ENCODE data around the gene DOCK1.
"Not testable (repeated sequence)": the region's sequence is repeated elsewhere in the genome, so short reads cannot be mapped to it uniquely, and the experiment has no call there.

The DOCK1 gene

GRCh38 chr10:126924915-126925300, 19.7 kb downstream of the DOCK1 start:
- no peak for DNase-seq (ENCODE audit: low read depth in 2 of 2)

- no peak for DNase-seq (ENCODE audit: low read depth in 2 of 2)
Measured at GRCh38 chr10:126926568-126926967, 21.3 kb downstream of the DOCK1 start.

DNA sequence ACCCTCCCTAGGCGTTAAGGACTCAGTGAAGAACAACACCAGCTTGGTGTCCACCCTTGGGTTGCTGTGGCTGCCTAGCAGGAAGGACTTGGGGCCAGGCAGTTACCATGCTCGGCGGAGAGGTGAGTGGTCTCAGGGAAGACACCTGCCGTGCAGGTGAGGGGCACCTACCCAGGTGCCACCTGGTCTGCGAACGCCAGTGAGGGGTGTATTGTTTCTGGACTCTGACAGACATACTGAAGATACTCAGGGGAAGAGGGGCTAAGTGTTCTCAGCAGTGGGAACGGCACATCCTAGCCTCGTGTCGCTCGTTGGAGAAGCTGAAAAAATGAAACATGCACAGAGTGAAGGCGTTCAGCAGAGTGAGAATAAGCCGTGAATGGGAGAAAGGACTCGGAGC, 22.6 kb downstream of the DOCK1 start:
- DNase-seq (ENCODE audit: low read depth in 2 of 2): no peak

DNA sequence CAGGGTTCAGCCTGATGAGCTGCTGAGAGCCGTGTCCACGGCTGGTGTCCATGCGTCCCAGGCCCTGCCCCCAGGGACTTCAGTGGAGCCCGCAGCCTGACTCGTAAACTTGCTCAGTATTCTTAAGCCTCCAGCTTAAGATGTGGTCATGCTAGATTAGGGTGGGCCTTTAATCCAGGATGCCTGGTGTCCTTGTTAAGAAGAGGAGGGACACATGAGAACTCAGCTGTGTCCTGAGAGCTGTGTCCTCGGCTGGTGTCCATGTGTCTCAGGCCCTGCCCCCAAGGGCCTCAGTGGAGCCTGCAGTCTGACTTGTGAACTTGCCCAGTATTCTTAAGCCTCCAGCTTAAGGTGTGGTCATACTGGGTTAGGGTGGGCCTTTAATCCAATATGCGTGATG, 23.0 kb downstream of the DOCK1 start:
- no peak for DNase-seq (ENCODE audit: low read depth in 2 of 2)

DNA sequence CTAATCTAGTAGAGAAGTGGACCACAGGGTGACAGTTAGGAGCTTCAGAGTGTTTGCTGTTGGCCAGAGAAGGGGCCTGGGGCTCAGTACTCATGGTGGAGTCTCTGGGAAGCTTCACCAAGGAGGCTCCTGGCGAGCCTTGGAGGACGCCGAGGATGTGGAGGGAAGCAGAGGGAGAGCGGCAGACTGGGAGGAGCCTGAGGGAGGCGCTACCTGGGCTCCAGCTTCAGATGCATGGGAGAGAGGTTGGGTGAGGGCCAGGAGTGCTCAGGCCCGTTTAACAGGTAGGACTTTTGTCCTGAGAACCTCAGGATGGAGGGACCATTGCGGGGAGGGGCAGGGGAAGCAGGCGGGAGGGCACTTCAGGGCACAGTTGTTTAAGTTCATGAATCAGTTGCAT, 24.2 kb downstream of the DOCK1 start:
- DNase-seq (ENCODE audit: low read depth in 2 of 2): no peak

DNA sequence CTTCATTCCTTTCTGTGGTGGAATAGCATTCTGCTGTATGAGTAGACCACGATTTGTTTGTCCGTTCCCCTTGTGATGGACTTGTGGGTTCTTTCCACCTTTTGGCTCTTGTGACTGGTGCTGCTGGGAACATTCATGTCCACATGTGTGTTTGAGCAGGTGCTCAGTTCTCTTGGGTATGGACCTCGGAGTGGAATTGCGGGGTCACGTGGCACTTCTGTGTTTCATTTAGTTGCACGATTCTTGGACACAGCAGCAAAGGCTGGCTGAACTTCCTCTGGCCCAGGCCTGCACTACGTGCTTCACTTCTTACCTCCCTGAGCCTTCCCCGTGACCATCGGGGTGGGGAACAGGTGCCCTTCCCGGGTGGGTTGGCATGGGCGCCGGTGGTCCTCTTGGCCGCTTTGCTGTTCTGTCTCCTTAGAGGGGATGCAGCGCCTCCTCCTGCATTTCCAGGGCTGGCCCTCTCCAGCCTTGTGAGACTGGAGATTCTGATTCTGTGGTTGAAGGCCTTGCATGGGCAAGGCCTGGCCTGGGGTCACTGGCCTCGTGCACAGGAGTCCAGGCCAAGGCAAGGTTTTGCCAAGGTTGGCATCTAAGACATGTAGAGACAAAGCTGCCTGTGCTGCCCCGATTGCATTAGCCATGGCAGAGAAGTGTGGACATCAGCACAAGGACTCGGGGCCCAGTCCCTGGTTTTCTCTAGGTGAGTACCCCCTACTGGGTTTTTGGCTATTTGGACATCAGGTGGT, 25.1 kb downstream of the DOCK1 start:
- DNase-seq (ENCODE audit: low read depth in 2 of 2): no peak

DNA sequence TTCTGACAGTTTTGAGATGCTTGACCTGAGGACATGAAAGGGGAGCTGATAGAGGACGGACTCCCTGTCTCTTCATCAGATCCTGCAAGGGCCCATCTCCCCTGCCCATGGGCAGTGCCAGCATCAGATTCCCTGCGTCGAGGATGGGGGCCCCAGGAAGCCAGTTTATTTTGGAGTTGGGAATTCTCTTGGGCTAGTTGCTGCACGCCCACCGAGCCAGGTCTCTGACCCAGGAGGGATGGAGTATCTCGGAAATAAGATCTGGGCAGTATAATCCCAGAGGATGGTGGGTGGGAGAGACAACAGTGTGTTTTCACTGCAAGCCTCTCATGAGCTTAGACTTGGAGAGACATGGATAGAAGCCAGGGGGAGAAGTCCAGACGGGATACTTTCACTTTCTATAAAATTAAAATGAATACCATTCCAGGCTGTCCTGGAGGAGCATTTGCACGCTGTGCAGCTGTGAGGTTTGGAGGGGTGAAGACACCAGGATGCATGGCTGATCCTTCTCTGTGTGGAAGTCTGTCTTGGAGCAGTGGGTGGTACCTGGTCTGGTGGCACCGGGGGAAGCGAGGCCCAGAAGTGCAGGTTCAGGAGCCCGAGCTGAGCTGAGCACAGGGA, 25.8 kb downstream of the DOCK1 start:
- DNase-seq (ENCODE audit: low read depth in 2 of 2): no peak

DNA sequence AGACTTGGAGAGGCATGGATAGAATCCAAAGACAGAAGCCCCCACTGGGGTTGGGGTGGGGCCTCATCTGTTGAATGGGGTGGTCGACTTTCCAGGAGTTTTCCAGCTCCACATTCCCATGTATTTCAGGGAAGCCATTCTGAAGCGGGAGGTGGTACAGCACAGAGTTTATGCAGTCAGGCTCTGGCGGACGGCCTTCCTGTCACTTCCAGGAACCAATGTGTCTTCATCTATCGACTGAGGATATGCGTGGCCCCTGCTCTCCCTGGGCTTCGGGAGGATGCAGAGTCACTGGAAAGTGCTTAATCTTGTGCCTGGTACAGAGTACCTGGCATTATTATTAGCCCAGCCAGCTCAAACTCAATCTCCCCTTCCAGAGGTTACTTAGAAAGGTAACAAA, 26.3 kb downstream of the DOCK1 start:
- DNase-seq (ENCODE audit: low read depth in 2 of 2): no peak

GRCh38 chr10:126932516-126932915, 27.3 kb downstream of the DOCK1 start:
- DNase-seq (ENCODE audit: low read depth in 2 of 2): no peak

DNA sequence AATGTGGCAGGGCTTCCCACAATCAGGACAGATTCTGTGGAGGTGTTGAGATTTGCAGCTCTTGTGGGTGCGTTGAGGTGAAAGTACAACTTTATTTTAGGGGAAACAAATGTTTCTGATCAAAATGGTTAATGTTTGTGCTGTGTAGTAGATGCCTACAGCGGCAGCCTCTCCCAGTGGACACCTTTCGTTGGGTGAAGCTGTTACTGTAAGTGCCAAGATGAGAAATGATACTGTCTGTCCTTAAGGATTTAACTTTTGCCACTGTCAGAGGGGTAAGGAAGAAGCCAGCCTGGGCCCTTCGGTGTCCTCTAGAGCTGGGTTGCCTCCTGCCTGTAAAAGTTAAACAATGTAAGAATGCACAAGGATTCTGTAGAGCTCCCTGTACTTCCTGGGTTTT, 27.9 kb downstream of the DOCK1 start:
- no peak for DNase-seq (ENCODE audit: low read depth in 2 of 2)

- no peak for DNase-seq (ENCODE audit: low read depth in 2 of 2)
Measured at GRCh38 chr10:126935263-126935946, 30.2 kb downstream of the DOCK1 start.

DNA sequence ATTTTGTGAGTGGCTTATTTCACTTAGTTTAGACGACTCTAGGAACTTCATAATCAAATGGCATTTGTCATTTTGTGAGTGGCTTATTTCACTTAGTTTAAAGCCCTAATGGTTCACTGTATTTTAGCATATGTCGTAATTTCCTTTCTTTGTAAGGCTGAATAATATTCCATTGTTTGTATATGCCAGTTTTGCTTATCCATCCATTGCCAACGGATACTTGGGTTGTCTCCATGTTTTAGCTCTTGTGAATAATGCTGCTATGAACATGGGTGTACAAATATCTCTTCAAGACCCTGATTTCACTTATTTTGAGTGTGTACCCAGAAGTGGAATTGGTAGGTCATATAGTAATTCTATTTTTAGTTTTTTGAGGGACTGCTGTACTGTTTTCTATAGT, 31.8 kb downstream of the DOCK1 start:
- no peak for DNase-seq (ENCODE audit: low read depth in 2 of 2)

DNA sequence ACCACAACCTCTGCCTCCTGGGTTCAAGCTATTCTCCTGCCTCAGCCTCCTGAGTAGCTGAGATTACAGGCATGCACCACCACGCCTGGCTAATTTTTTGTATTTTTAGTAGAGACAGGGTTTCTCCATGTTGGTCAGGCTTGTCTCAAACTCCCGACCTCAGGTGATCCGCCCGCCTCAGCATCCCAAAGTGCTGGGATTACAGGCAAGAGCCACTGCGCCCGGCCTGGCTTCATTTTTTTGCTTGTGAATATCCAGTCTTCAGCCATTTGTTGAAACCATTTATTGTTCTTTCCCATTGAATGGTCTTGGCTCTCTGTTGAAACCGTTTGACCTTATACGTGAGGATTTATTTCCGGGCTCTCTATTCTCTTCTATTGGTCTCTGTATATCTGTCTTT, 32.9 kb downstream of the DOCK1 start:
- not testable (repeated sequence) for DNase-seq (ENCODE audit: low read depth in 2 of 2)

DNA sequence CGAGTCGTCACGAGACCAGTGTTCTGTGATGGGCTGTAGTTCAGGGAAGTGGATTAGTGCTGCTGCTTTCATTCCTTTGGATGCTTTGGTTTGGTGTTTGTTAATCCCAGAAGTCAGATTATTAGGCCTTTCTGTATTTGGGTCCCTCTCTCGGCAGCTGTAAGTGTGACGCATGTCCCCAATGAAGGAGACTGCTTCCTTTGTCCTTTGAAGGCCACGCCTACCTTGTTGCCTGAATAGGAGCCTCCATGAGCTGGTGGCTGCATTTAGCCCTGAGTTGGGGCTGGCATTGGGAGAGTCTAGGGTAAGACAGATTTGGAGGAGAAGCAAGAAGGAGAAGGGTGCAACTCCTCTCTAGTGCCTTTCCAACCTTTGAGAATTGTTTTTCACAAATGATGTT, 34.5 kb downstream of the DOCK1 start:
- DNase-seq (ENCODE audit: low read depth in 2 of 2): no peak

- no peak for DNase-seq (ENCODE audit: low read depth in 2 of 2)
Measured at GRCh38 chr10:126940670-126941310, 35.6 kb downstream of the DOCK1 start.

GRCh38 chr10:126944191-126944590, 39.0 kb downstream of the DOCK1 start:
- DNase-seq (ENCODE audit: low read depth in 2 of 2): no peak

DNA sequence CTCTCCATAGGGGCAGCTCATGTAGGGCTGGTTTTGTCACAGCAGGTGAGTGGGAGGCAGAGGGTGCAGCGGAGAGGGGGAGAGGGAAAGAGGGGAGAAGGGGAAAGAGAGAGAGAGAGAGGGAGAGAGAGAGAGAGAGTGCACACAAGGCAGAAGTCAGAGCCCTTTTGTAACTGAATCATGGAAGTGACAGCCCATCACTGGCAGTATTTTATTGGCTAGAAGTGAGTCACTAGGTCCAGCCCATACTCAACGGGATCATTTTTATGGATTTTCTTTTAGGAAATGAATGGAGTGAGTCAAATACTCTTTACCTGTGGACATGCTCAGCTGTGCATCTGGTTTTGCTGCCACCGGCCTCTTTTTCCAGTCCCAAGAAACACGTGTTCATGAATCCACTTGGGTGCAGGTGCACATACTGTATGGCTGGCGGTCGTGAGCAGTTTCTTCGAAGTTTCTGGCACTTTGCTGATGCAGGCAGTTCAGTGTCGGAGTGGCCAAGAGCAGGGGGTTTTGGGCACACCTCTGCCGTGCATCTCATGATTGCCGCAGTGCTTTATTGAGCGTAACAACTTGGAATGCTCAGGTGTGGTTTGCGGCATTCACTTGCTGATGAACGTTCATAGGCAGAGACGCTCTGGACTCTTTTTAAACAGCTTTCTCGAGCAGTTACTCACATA, 40.3 kb downstream of the DOCK1 start:
- DNase-seq (ENCODE audit: low read depth in 2 of 2): no peak

DNA sequence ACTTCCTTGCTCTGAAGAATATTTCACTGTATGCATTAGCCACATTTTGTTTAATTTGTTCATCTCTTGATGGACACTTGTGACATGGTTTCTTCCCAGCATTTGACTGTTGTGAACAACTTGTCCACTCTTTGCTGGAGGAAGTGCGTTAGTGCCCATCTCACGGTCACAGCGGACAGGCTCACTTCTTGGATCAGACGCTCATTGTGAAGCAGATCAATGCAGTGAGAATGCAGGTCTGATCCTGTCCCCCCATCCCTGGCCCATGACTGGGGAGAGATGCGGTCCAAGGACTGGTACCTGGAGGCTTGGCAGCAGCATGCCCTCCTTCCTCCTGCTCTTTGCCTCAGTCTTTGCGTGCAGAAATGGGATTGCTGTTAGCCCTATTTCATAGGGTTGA, 41.5 kb downstream of the DOCK1 start:
- DNase-seq (ENCODE audit: low read depth in 2 of 2): no peak

DNA sequence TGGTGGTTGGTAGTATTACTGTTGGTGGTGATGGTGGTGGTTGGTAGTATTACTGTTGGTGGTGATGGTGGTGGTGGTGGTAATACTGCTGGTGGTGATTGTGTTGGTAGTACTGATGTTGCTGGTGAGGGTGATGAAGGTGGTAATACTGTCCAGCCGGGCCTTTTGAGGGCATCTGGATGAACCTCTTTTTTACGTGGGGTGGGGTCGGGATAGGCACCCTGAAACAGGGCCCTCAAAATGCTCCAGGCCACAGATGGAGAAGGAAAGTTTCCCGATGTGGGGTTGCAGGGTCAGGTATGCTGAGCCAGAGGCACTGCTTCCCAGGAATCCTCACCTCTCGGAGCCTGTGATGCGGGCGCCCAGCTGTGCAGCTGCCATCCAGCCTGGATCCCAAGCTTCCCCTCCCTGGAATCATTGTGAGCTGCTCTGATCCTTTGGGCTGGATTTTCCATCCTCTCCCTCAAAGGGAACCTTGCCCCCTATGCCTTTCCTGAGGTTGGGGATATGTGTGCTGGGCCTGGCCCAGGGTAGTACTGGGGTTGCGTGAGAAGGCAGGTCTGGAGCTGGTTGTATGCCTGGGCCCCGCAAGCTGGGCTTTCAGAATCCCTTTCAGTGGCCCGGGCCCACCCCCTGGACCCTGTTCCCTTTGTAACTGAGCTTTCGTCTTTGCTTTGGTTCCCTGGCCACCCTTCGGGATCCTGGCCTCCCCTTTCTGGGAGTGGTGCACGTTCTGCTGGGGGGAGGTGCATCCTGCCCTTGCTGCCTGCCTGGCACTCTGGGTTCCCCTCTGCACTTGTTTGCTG, 43.3 kb downstream of the DOCK1 start:
- DNase-seq (ENCODE audit: low read depth in 2 of 2): no peak

- DNase-seq (ENCODE audit: low read depth in 2 of 2): no peak
Measured at GRCh38 chr10:126949161-126949503, 43.9 kb downstream of the DOCK1 start.

- DNase-seq (ENCODE audit: low read depth in 2 of 2): no peak
Measured at GRCh38 chr10:126950401-126951105, 45.3 kb downstream of the DOCK1 start.
